ENCODE measurements around the gene CFAP57. TPM values are rescaled to one million over a fixed set of nuclear protein-coding genes. Genes with fewer than 3 reads are reported as not detected.

CFAP57 gene
- total and polyA plus RNA-seq, 2 of the 8 experiments (the other 6 are each of a cell fraction or from before 2014, with no cell fraction given): 0.20 to 0.80 TPM

GRCh38 chr1:43174873-43175272 lies 2.7 kb downstream of the CFAP57 start:
- ChIA-PET POLR2A (ENCODE audit: partially characterized antibody) (interaction anchor here (1.3 kb wide), 1 partner anchor 183 kb away, joined by 3 read pairs; the partner anchor contains the start of gene CDC20), CTCF (ENCODE audit: partially characterized antibody) (interaction anchor here (1.7 kb wide), 1 partner anchor 48 kb away, joined by 3 read pairs; no protein-coding TSS in a partner anchor)
- no peak for TF ChIP-seq CHD1 (IDR thresholded peaks at IDR 0.05; ENCODE audit: low read depth, low read length)
- TF ChIP-seq CHD2 (IDR thresholded peaks at IDR 0.05; ENCODE audit: low read length): no peak
- TF ChIP-seq JUND (IDR thresholded peaks at IDR 0.05; ENCODE audit: low read length): no peak
- TF ChIP-seq SUZ12 (IDR thresholded peaks at IDR 0.05; ENCODE audit: low read length): no peak
- TF ChIP-seq SIN3A (conservative IDR thresholded peaks at IDR 0.05 in 1 of 2, IDR thresholded peaks at IDR 0.05 in 1 of 2; ENCODE audit: low read depth in 1 of 2, low read length in 2 of 2): no peak
- no peak for TF ChIP-seq TBP (IDR thresholded peaks at IDR 0.05; ENCODE audit: low read depth, low read length)
- TF ChIP-seq GTF2F1 (IDR thresholded peaks at IDR 0.05; ENCODE audit: borderline replicate concordance, low read depth, low read length): no peak
- TF ChIP-seq TAF7 (optimal IDR thresholded peaks at IDR 0.05; ENCODE audit: borderline replicate concordance, low read depth, low read length): no peak
- TF ChIP-seq CBX8 (IDR thresholded peaks at IDR 0.05; ENCODE audit: borderline replicate concordance, low read depth, low read length): no peak
- no peak for TF ChIP-seq NANOG (IDR thresholded peaks at IDR 0.05; ENCODE audit: insufficient read depth, low read depth, low read length, poor library complexity, severe bottlenecking)
- no peak for TF ChIP-seq CEBPB (IDR thresholded peaks at IDR 0.05; ENCODE audit: low read depth, low read length)
- no peak for TF ChIP-seq TEAD4 (IDR thresholded peaks at IDR 0.05; ENCODE audit: low read depth, low read length)
- TF ChIP-seq HDAC6 (IDR thresholded peaks at IDR 0.05; ENCODE audit: low read depth, low read length): no peak
- TF ChIP-seq SP2 (IDR thresholded peaks at IDR 0.05; ENCODE audit: low read length): no peak
- no peak for TF ChIP-seq SIRT6 (IDR thresholded peaks at IDR 0.05; ENCODE audit: low read length)
- no peak for TF ChIP-seq POLR2AphosphoS5 (IDR thresholded peaks at IDR 0.05; ENCODE audit: low read depth, low read length)

More at GRCh38 chr1:43174873-43175272, 2.7 kb downstream of the CFAP57 start:
- Histone ChIP-seq H4K20me1 (replicated peaks in 1 of 2; ENCODE audit: control insufficient read depth in 1 of 2, insufficient read depth in 2 of 2, low read length in 2 of 2) (peaks cover 0 to 3% of the 10 kb centered on the region in 2 experiments), H3K4ac (replicated peaks; ENCODE audit: insufficient read length, low read depth, low read length) (no peak overlapping the region), H3K23ac (ENCODE audit: insufficient read length) (no peak overlapping the region), H3K4me1 (replicated peaks in 1 of 4; ENCODE audit: control insufficient read depth in 3 of 4, insufficient read depth in 4 of 4, low read length in 3 of 4) (peaks cover 1 to 10% (median 9%) of the 10 kb centered on the region in 4 experiments; a peak in 6 of 7 replicates), H3K79me1 (ENCODE audit: low read depth, low read length) (peaks cover 5% of the 10 kb centered on the region), H4K91ac (replicated peaks; ENCODE audit: insufficient read length, low read length) (no peak overlapping the region), H3K36me3 (ENCODE audit: control insufficient read depth in 2 of 4, insufficient read depth in 4 of 4, low read length in 3 of 4) (peaks cover 0 to 8% (median 2%) of the 10 kb centered on the region in 4 experiments; a peak in 5 of 8 replicates), H3K9ac (replicated peaks in 1 of 4; ENCODE audit: extremely low read depth in 1 of 4, low read depth in 3 of 4, low read length in 3 of 4) (no peak overlapping the region), H3K56ac (replicated peaks; ENCODE audit: insufficient read length, low read depth, low read length) (no peak overlapping the region), H4K8ac (ENCODE audit: extremely low read depth, insufficient read depth, low read length) (no peak overlapping the region), H2AFZ (ENCODE audit: low read length) (no peak overlapping the region), H2BK120ac (replicated peaks; ENCODE audit: low read depth, low read length) (no peak overlapping the region), H3K9me3 (ENCODE audit: insufficient read depth in 2 of 2, low read depth in 1 of 2, low read length in 1 of 2) (no peaks in the 10 kb centered on the region), H3K79me2 (ENCODE audit: control insufficient read depth in 1 of 2, insufficient read depth in 2 of 2, low read length in 2 of 2) (peaks cover 2 to 16% of the 10 kb centered on the region in 2 experiments), H3K18ac (ENCODE audit: extremely low read depth, low read length) (no peak overlapping the region), H4K5ac (ENCODE audit: insufficient read length, low read depth, low read length) (no peak overlapping the region), H2AK5ac (ENCODE audit: low read depth, low read length) (no peak overlapping the region), H3K23me2 (ENCODE audit: low read depth, low read length) (peaks cover 6% of the 10 kb centered on the region), H3K27me3 (replicated peaks in 1 of 4; ENCODE audit: control insufficient read depth in 3 of 4, extremely low read depth in 1 of 4, insufficient read depth in 3 of 4, low read length in 3 of 4) (peaks cover 0 to 2% (median 0%) of the 10 kb centered on the region in 4 experiments; a peak in 2 of 7 replicates), H3K4me2 (ENCODE audit: insufficient read depth in 1 of 2, low read depth in 2 of 2, low read length in 2 of 2) (no peak overlapping the region), H3K4me3 (ENCODE audit: extremely low read depth in 1 of 4, insufficient read depth in 2 of 4, low read depth in 3 of 4, low read length in 4 of 4) (no peak overlapping the region), H3K14ac (ENCODE audit: insufficient read length) (no peak overlapping the region), H2BK20ac (ENCODE audit: low read length) (no peak overlapping the region), H3K27ac (ENCODE audit: low read depth, low read length) (no peak overlapping the region), H2BK15ac (ENCODE audit: low read length) (no peak overlapping the region), H2BK5ac (ENCODE audit: low read depth, low read length) (no peak overlapping the region), H2BK12ac (ENCODE audit: low read depth, low read length) (no peak overlapping the region)
- DNase-seq (ENCODE audit: low read depth in 1 of 2, low spot score in 2 of 2) (no peak), FAIRE-seq (no peak)
- 72% methylated on average over 2 of the region's 2 CpGs; no CpG with 5 or more reads in 1 of the 2 experiments for WGBS, 2 experiments (ENCODE audit: extremely low coverage in 1 of 2, insufficient coverage in 1 of 2, insufficient read length in 1 of 2, insufficient replicate concordance in 2 of 2, low coverage in 1 of 2, low lambda C conversion rate in 2 of 2, missing lambda C conversion rate in 1 of 2)

Measured in H1 (cell line).